HepG2 (cell line): ENCODE results near the gene CFAP100. TPM values are rescaled to one million over a fixed set of nuclear protein-coding genes. Genes with fewer than 3 reads are reported as not detected.

Source experiments
- ARID2 ChIP-seq: sonication (generic); formaldehyde crosslinking; IDR thresholded peaks from 2 replicates; pipeline ENCODE4 v1.8.1; 2022; ENCODE audit warnings: mild to moderate bottlenecking, missing genetic modification reagents, borderline replicate concordance
- ATF3 ChIP-seq: sonication (generic); formaldehyde crosslinking; IDR thresholded peaks from 2 replicates; pipeline ENCODE4 v1.4.0; 2020; ENCODE audit warnings: missing genetic modification reagents
- BHLHE40 ChIP-seq: IDR thresholded peaks from 2 replicates; pipeline ENCODE4 v1.6.1; 2011; ENCODE audit warnings: low read length, improper control_type of control experiment
- ETV6 ChIP-seq: sonication (generic); formaldehyde crosslinking; conservative IDR thresholded peaks from 2 replicates; pipeline ENCODE4 v1.4.0; 2020; ENCODE audit warnings: missing genetic modification reagents
- MAFK ChIP-seq, 2 experiments: IDR thresholded peaks in 1 of 2; conservative IDR thresholded peaks in 1 of 2; 2 replicates each; pipeline ENCODE4 v1.6.1; 2011; ENCODE audit warnings: improper control_type of control experiment in 2 of 2, low read length in 2 of 2
- MEIS1 ChIP-seq: sonication (generic); formaldehyde crosslinking; IDR thresholded peaks from 2 replicates; pipeline ENCODE4 v1.9.0; 2021; ENCODE audit warnings: mild to moderate bottlenecking, missing genetic modification reagents, moderate library complexity, borderline replicate concordance
- MTA1 ChIP-seq: sonication (generic); formaldehyde crosslinking; IDR thresholded peaks from 2 replicates; pipeline ENCODE4 v1.4.0; 2020; ENCODE audit warnings: missing genetic modification reagents, mild to moderate bottlenecking, borderline replicate concordance
- NFIB ChIP-seq: sonication (generic); formaldehyde crosslinking; IDR thresholded peaks from 2 replicates; pipeline ENCODE4 v1.9.0; 2021; ENCODE audit warnings: missing genetic modification reagents, mild to moderate bottlenecking, borderline replicate concordance
- PAWR ChIP-seq: sonication (generic); formaldehyde crosslinking; IDR thresholded peaks from 2 replicates; pipeline ENCODE4 v1.4.0; 2020; ENCODE audit warnings: missing genetic modification reagents, mild to moderate bottlenecking, borderline replicate concordance
- POLR2AphosphoS2 ChIP-seq: IDR thresholded peaks from 2 replicates; pipeline ENCODE4 v1.6.1; 2011; ENCODE audit warnings: low read depth, low read length, improper control_type of control experiment
- PPARG ChIP-seq: conservative IDR thresholded peaks from 2 replicates; pipeline ENCODE4 v1.6.1; 2016; ENCODE audit warnings: missing biosample characterization, missing genetic modification reagents
- PREB ChIP-seq: sonication (generic); formaldehyde crosslinking; IDR thresholded peaks from 2 replicates; pipeline ENCODE4 v1.4.0; 2020; ENCODE audit warnings: missing genetic modification reagents
- SMAD1 ChIP-seq: sonication (generic); formaldehyde crosslinking; IDR thresholded peaks from 2 replicates; pipeline ENCODE4 v1.4.0; 2020; ENCODE audit warnings: missing genetic modification reagents, low read depth, mild to moderate bottlenecking, borderline replicate concordance
- SPEN ChIP-seq: sonication (generic); formaldehyde crosslinking; IDR thresholded peaks from 2 replicates; pipeline ENCODE4 v1.5.1; 2020; ENCODE audit warnings: low read depth, mild to moderate bottlenecking, missing genetic modification reagents
- SUZ12 ChIP-seq: fragments of 150-350 bp; IDR thresholded peaks from 2 replicates; pipeline ENCODE4 v1.6.1; 2014; ENCODE audit warnings: low read depth, low read length
- TAF15 ChIP-seq: fragments of 200-400 bp; formaldehyde crosslinking; IDR thresholded peaks from one replicate; pipeline ENCODE4 v1.6.1; 2018; ENCODE audit warnings: mild to moderate bottlenecking, low read depth, low read length; ENCODE audit not compliant: poor library complexity, severe bottlenecking
- TOE1 ChIP-seq: sonication (generic); formaldehyde crosslinking; IDR thresholded peaks from 2 replicates; pipeline ENCODE4 v1.4.0; 2020; ENCODE audit warnings: mild to moderate bottlenecking, missing genetic modification reagents
- ZMYM4 ChIP-seq: sonication (generic); formaldehyde crosslinking; IDR thresholded peaks from 2 replicates; pipeline ENCODE4 v1.8.1; 2023; ENCODE audit warnings: mild to moderate bottlenecking, missing genetic modification reagents
- ZNF225 ChIP-seq: sonication (generic); formaldehyde crosslinking; IDR thresholded peaks from 2 replicates; pipeline ENCODE4 v1.4.0; 2020; ENCODE audit warnings: mild to moderate bottlenecking, missing genetic modification reagents
- ZNF580 ChIP-seq: IDR thresholded peaks from 2 replicates; pipeline ENCODE4 v1.6.1; 2016; ENCODE audit warnings: low read depth, borderline replicate concordance
- ZNF639 ChIP-seq: conservative IDR thresholded peaks from 2 replicates; pipeline ENCODE4 v1.6.1; 2018; ENCODE audit warnings: missing genetic modification reagents
- polyA plus RNA-seq, 8 experiments: library from polyadenylated mRNA; depleted of rRNA in 3 of 8; stranded (reverse) in 7 of 8; unstranded in 1 of 8; fragments of >200 nt; fragmentation: Illumina TruSeq in 4 of 8; extraction: Trizol in 4 of 8; gene quantifications; 2 replicates each; pipeline versions ENCODE4 v1.2.1 to v1.2.3, GENCODE V29; 2011 to 2016; ENCODE audit warnings: low read depth in 4 of 8, missing spikeins in 1 of 8, mixed read lengths in 1 of 8; ENCODE audit not compliant: insufficient read depth in 1 of 8
- total RNA-seq, 5 experiments: library from RNA; depleted of rRNA; stranded (reverse); fragments of >200 nt; fragmentation: Illumina TruSeq; extraction: Trizol; gene quantifications; 2 replicates each; pipeline ENCODE4 v1.2.3, GENCODE V29; 2016; ENCODE audit warnings: low read depth in 1 of 5
- TF ChIP-seq, protein P1 (sequence below): sonication (generic); formaldehyde crosslinking; IDR thresholded peaks from 2 replicates; pipeline ENCODE4 v1.4.0; 2020; ENCODE audit warnings: mild to moderate bottlenecking, missing genetic modification reagents
- TF ChIP-seq, protein P2 (sequence below), 2 experiments: sonication (generic) in 1 of 2; formaldehyde crosslinking in 1 of 2; IDR thresholded peaks; 2 replicates each; pipeline versions ENCODE4 v1.5.1 to v1.6.1; 2011 to 2020; ENCODE audit warnings: borderline replicate concordance in 1 of 2, low read depth in 1 of 2, low read length in 1 of 2, mild to moderate bottlenecking in 1 of 2, missing genetic modification reagents in 1 of 2, moderate library complexity in 1 of 2

CFAP100 gene
- total and polyA plus RNA-seq, 2 of the 13 experiments (the other 11 are each of a cell fraction or from before 2014, with no cell fraction given) = 0.32 TPM; not detected in 1

- no peak for TF ChIP-seq PREB
- no peak for TF ChIP-seq ARID2
- no peak for TF ChIP-seq POLR2AphosphoS2
- TF ChIP-seq SMAD1 (CRISPR knock-in tag) = no peak
- 0 out of 2 replicates have a peak, but pooled peaks have one; percentile 19 for TF ChIP-seq ATF3
- 0 out of 2 replicates have a peak, but pooled peaks have one; percentile 36 for TF ChIP-seq ZNF580 (CRISPR knock-in tag)
- TF ChIP-seq, protein P1, sequence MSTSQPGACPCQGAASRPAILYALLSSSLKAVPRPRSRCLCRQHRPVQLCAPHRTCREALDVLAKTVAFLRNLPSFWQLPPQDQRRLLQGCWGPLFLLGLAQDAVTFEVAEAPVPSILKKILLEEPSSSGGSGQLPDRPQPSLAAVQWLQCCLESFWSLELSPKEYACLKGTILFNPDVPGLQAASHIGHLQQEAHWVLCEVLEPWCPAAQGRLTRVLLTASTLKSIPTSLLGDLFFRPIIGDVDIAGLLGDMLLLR (CRISPR knock-in tag) = no peak
- no peak for TF ChIP-seq TAF15
- peak; percentile 42; the same call in 1 of the 2 replicates for TF ChIP-seq ZNF639
- TF ChIP-seq, protein P2, sequence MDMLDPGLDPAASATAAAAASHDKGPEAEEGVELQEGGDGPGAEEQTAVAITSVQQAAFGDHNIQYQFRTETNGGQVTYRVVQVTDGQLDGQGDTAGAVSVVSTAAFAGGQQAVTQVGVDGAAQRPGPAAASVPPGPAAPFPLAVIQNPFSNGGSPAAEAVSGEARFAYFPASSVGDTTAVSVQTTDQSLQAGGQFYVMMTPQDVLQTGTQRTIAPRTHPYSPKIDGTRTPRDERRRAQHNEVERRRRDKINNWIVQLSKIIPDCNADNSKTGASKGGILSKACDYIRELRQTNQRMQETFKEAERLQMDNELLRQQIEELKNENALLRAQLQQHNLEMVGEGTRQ (IDR thresholded peaks at IDR 0.05; ENCODE audit: low read depth, low read length) = no peak
- TF ChIP-seq, protein P2 (CRISPR knock-in tag; IDR thresholded peaks at IDR 0.05; ENCODE audit: borderline replicate concordance) = no peak
- no peak for TF ChIP-seq ZMYM4 (CRISPR knock-in tag)
- no peak for TF ChIP-seq MAFK (conservative IDR thresholded peaks at IDR 0.05 in 1 of 2, IDR thresholded peaks at IDR 0.05 in 1 of 2; ENCODE audit: low read length in 2 of 2)
- TF ChIP-seq MEIS1 (CRISPR knock-in tag) = no peak
- TF ChIP-seq NFIB (CRISPR knock-in tag) = no peak
- TF ChIP-seq TOE1 = no peak
- no peak for TF ChIP-seq ZNF225
- no peak for TF ChIP-seq ETV6
- TF ChIP-seq PAWR = no peak
- no peak for TF ChIP-seq PPARG (CRISPR knock-in tag)
- no peak for TF ChIP-seq MTA1 (CRISPR knock-in tag)
- no peak for TF ChIP-seq SUZ12
- no peak for TF ChIP-seq BHLHE40
- peak; percentile 57; the same call in 1 of the 2 replicates for TF ChIP-seq SPEN (CRISPR knock-in tag)
Observed at GRCh38 chr3:126472277-126473006, 77.7 kb downstream of the CFAP100 start (continued).
